Limb (tissue), 2 donors: ENCODE data around the gene NEDD8.

Source experiments
- DNase-seq, 2 donors: peaks; one replicate each; pipeline ENCODE4 v3.0.0-alpha.2; 2016; ENCODE audit errors: extremely low spot score in 2 of 2

Gene NEDD8

GRCh38 chr14:24232121-24232644 is at the start of gene NEDD8:
NEDD8 (minus strand) TSS chr14:24232367; CDS start chr14:24232267, 100 bp downstream.
- peak; percentile 91 to 96 for DNase-seq

GRCh38 chr14:24281636-24282035 is 49.5 kb upstream of the NEDD8 start:
- no peak for DNase-seq

GRCh38 chr14:24280797-24281460 is 48.8 kb upstream of the NEDD8 start:
- DNase-seq = no peak

- no peak for DNase-seq
Measured at GRCh38 chr14:24279301-24280186, 47.4 kb upstream of the NEDD8 start.

- no peak for DNase-seq
Measured at GRCh38 chr14:24278424-24278823, 46.3 kb upstream of the NEDD8 start.

GRCh38 chr14:24277606-24278321 is 45.6 kb upstream of the NEDD8 start:
- no peak for DNase-seq

- DNase-seq = no peak
Measured at GRCh38 chr14:24277071-24277470, 44.9 kb upstream of the NEDD8 start.

GRCh38 chr14:24274101-24274543 is 42.0 kb upstream of the NEDD8 start:
- no peak for DNase-seq

GRCh38 chr14:24273422-24273998 is 41.3 kb upstream of the NEDD8 start:
- DNase-seq = no peak

GRCh38 chr14:24272467-24272866 is 40.3 kb upstream of the NEDD8 start:
- DNase-seq = no peak

GRCh38 chr14:24271834-24272263 is 39.7 kb upstream of the NEDD8 start:
- no peak for DNase-seq

GRCh38 chr14:24271134-24271833 is 39.1 kb upstream of the NEDD8 start, which contains the start of gene RABGGTA:
RABGGTA (minus strand) TSS chr14:24271597; CDS start chr14:24271115, 482 bp downstream.
- peak; percentile 92 for DNase-seq

- no peak for DNase-seq
Measured at GRCh38 chr14:24270537-24271133, 38.5 kb upstream of the NEDD8 start.

GRCh38 chr14:24269910-24270536 is 37.9 kb upstream of the NEDD8 start:
- no peak for DNase-seq

GRCh38 chr14:24269368-24269767 is 37.2 kb upstream of the NEDD8 start:
- DNase-seq = no peak

- no peak for DNase-seq
Measured at GRCh38 chr14:24268225-24268624, 36.1 kb upstream of the NEDD8 start.

- DNase-seq = no peak
Measured at GRCh38 chr14:24267516-24267915, 35.3 kb upstream of the NEDD8 start.

- no peak for DNase-seq
Measured at GRCh38 chr14:24266344-24267244, 34.4 kb upstream of the NEDD8 start.

- no peak for DNase-seq
Measured at GRCh38 chr14:24264298-24264697, 32.1 kb upstream of the NEDD8 start.
